GM19025 (cell line): ENCODE measurements around the gene VEGFA.

Experiments used
- ATAC-seq: cut with Tn5 transposase; IDR thresholded peaks from one replicate; pipeline ENCODE4 v1.9.1; 2021; ENCODE audit warnings: mild to moderate bottlenecking, low read depth, moderate library complexity; ENCODE audit not compliant: unreplicated experiment

VEGFA gene

DNA sequence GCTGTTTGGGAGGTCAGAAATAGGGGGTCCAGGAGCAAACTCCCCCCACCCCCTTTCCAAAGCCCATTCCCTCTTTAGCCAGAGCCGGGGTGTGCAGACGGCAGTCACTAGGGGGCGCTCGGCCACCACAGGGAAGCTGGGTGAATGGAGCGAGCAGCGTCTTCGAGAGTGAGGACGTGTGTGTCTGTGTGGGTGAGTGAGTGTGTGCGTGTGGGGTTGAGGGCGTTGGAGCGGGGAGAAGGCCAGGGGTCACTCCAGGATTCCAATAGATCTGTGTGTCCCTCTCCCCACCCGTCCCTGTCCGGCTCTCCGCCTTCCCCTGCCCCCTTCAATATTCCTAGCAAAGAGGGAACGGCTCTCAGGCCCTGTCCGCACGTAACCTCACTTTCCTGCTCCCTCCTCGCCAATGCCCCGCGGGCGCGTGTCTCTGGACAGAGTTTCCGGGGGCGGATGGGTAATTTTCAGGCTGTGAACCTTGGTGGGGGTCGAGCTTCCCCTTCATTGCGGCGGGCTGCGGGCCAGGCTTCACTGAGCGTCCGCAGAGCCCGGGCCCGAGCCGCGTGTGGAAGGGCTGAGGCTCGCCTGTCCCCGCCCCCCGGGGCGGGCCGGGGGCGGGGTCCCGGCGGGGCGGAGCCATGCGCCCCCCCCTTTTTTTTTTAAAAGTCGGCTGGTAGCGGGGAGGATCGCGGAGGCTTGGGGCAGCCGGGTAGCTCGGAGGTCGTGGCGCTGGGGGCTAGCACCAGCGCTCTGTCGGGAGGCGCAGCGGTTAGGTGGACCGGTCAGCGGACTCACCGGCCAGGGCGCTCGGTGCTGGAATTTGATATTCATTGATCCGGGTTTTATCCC, at the start of gene VEGFA:
VEGFA (plus strand) TSS at position 686 of the 846 bp plus-strand sequence.
- peak; percentile 46 for ATAC-seq

DNA sequence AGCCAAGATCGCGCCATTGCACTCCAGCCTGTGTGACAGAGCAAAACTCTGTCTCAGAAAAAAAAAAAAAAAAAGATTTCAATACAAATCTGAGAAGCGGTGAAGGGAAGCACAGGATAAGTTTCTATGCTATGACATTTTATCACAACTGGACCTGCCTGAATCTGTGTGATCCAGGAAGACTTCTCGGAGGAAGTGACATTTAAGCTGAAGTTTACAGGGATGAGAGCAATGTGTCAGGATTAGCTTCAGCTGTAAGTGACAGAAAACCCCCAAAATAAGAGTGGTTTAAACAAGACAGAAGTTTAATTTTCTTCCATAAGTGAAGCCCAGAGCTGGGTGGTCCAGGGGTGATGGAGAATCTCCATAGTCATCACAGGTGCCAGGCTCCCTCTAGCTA, 49.0 kb upstream of the VEGFA start:
- ATAC-seq: no peak

DNA sequence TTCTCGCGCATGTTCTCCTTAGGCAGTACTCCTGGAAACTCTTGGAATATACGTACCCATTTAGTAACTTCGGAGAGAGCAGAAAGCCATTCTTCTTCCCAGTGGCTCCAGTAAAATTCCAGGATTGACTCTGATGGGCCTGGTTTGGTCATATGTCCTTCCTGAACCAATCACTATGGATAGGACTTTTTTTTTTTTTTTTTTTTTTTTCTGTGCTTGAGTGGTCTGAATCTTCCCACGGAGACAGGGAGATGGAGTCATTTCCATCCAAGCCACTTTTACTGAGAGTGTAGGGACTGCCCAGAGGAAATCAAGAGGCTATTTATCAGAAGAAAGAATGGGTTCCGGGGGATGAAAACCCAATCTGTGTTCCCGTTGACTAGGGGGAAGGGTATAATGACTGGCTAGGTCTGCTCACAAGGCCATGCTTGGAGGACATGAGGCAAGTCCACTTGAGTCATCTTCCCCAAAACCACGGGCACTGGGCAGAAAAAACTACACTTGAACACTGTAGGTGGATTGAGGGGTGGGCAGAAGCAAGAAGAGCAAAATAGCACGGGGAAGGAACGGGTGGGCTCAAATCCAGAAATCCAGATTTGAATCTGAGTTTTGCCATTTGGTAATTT, 47.0 kb upstream of the VEGFA start:
- ATAC-seq: no peak

DNA sequence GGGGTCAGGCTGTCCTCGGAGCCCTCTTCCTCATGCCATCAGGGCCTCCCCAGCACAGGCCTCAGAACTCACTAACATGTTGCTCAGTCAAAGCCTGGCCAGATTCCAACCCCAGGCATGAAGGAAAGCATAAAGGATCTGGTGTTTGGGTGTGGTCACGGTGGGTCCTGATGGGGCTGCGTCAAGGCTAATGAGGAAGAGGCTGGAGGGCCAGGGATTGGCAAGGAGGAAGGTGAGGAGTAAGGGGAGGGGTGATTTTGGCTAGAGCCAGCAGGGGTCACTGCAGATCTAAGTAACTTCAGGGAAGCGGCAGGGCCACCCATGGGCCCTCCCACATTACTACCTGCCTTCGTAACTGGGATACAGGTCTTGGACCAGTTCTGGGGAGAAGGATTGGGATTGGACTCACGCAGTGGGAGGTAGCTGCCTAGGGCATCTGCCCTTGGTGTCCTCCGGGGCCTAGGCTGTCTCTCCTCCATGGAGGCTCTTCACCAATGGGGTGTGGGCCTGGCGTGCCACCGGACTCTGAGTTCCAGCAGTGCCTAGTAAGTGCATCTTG, 46.2 kb upstream of the VEGFA start:
- no peak for ATAC-seq

DNA sequence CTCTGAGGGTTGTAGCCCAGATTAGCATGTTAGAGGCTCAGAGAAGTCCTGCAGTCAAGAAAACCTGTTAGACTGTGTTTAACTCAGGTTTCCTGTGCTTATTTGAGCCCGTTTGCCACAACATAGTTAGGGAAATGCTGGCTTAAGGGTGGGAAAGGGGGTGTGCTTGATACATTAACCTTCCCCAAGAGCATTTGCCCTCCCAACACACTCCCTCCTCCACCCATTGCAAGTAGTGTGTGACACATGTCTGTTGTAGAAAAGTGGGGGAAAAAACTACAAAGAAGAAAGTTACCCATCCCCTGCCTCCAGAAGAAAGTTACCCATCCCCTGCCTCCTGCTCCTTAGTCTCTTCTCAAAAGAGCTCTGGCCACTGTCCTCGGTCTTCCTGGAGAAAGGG, 45.7 kb upstream of the VEGFA start:
- no peak for ATAC-seq

DNA sequence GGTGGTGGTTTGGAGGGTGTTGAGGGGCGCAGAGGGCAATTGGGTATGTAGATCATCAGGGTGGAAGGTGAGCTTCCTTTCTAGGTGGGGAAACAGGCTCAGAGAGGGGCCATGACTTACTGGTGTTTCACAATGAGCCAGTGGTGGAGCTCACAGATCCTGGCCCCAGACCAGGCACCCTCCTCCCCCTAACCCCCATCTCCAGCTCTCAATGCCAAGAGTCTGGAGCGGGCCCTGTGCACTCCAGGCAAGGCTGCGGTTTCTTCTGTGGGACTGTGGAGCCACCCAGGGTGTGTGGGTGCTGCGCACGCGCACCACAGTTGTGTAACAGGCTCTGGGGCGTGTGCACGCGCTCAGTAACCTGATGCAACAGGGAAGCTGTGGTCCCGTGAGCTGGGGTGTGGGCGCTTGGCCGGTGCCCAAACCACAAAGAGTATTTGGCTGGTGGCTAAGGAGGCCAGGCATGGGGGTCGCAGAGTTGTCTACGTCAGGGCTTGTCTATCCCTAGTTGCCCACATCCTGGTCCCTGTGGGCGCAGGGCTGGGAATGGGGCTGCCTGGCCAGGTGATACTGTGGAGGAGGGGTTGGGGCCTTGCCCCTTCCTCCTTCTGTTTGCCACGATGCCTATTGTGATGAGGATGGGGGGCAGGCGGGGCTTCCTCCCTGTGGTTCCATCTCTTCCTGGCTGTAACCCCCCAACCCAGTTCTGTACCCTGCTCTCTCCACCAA, 44.9 kb upstream of the VEGFA start:
- ATAC-seq: no peak

DNA sequence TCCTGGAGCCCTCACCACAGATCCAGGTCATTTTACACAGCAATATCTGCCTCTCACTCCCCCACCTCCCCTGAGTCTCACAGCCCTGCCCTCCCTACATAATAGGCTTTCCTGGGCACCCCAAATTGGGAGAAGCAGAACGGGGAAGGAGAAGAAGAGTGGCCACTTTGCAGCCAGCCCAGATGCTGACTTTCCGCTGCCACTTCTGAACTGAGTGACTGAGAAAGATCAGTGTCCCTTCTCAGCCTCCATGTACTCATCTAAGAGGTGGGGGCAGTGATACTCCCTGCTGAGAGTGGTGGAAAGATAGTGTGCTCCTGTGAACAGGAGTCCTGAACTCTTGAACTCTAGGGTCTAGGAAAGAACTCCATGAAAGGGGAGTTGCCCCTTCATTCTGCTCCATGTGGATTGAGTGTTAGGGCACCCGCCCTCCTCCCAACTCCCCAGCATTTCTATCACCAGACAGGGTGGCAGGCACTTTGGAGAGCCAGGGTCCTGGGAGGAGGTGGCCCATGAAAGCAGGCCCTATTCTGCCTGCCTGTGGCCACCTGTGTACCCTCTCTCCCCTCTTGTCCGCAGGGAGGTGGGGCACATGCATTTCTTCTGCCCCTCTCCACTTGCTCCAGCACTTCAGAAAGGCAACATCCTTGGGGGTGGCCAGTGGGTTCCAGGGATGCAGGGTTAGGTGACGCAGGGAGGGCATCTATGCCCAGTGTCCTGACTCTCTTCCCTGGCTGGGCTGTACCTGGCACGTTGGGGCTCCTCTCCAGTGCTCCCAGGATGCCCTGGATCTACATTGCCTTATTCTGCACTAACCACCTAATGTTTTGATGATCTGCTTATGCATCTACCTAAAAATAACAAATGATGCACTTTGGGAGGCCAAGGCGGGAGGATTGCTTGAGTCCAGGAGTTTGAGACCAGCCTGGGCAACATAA, 44.1 kb upstream of the VEGFA start:
- ATAC-seq: no peak

DNA sequence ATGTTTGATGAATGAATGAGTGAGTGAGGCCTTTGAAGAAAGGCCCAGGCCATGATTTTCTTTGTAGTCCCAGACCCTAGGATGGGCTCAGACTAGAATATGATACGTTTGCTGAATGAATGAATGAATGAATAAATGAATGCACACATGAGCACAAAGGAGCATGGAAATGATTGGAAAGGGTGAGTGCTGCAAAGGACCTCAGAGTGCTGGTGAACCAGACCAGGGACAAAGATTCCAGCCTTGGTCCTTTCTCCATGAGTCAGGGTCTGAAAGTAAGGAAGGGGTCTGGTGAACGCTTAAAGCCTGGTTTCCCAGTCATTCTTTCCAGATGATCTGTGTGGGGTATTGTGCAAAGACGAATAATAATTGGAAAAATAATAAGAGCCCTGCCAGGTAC, 42.4 kb upstream of the VEGFA start:
- ATAC-seq: no peak

DNA sequence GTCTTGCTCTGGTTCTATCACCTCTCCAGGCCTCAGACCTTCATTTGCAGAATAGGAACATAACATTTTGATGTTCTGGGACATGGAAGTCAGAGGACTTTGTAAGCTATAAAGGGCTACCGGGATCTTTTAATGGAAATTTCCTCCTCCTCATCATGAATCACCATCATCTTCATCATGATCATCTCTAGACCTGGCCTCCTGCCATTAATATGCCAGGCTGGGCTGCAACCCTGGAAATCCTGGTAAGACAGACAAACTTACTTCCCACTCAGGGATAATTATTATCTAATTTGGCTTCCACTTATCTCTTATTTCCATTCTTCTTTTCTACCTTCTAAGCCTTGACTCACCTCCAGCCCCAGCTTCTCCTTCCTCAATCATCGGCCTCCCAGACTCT, 41.4 kb upstream of the VEGFA start:
- no peak for ATAC-seq

DNA sequence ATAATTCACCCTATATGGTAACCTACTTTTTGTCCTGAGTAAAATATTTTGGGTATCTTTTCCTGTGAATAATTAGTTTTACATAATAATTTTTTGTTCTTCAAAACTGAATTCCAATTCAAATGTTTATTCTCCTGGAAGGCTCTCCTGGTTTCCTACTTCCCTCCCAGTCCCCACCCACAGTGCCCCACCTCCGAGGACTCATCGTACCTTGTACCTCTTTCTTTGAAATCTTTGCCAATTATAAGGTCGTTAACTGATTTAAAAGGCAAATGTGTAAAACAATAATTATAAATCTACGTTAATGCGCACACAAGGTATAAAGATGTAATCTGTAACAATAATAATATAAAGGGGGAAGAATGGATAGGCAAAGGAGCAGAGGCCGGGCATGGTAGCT, 40.5 kb upstream of the VEGFA start:
- no peak for ATAC-seq

DNA sequence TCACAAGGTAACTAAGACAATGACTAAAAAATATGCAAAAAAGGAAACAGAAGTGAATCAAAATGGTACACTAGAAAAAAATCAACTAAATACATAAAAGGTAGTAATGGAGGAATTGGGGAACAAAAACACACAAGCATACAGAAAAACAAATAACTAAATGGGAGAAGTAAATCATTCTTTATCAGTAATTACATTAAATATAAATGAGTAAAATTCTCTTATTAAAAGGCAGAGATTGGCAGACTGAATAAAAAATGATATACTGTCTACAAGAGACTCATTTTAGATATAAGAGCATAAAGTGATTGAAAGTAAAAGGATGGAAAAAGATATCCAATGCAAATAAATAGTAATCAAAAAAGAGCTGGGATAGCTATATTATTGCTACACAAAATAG, 39.4 kb upstream of the VEGFA start:
- ATAC-seq: no peak

DNA sequence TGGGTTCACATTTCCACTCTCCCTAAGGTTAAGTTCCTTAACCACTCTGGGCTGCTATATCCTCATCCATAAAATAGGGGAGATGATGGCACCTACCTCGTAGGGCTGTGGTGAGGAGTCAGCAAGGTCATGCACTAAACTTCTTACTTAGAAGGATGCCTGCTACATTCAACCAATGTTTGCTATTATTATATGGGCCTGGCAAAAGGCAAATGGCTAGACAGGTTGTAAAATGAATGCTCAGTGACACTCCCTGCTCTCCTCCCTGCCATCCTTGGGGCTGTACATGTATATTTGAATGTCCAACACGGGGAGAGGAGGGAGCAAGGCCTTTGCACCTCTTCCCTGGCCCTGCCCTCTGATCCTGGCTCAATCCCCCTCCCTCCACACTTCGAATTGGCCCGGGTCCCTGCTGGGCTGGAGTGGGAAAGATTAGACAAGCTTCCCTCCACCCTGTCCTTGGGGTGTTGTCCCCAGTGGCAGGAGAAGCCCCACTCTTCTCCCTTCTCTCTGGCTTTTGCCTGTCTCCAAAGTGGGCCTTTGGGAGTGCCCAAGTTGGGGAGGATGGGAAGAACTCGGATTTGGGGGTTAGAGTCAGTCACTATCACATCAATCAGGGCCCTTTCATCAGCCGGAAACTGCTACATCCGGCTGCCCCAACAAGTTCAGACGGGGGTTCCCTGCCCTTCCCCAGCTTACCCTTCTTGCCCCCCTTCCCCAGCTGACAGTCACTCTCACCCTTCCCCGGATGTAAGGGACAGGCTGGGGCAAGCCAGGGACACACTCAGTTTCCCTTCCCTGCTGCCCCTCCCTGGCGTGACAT, 36.3 kb upstream of the VEGFA start:
- ATAC-seq: no peak

DNA sequence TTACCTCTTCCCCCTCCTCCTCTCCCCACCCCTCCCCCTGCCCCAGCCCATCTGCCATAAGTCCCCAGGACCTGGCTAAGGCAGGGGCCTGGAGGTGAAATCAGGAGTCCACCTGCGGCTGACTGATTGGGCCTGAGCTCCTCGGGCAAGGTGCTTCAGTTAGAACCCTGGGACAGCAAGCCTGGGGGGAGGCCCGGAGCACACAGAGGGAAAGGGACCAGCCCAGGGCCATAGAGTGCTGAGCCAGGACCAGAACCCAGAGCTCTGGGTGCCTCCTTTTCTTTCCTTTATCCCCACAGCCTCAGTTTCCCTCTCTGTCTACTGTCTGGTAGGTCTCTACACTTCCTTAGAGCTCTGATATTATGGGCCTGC, 35.7 kb upstream of the VEGFA start:
- no peak for ATAC-seq

DNA sequence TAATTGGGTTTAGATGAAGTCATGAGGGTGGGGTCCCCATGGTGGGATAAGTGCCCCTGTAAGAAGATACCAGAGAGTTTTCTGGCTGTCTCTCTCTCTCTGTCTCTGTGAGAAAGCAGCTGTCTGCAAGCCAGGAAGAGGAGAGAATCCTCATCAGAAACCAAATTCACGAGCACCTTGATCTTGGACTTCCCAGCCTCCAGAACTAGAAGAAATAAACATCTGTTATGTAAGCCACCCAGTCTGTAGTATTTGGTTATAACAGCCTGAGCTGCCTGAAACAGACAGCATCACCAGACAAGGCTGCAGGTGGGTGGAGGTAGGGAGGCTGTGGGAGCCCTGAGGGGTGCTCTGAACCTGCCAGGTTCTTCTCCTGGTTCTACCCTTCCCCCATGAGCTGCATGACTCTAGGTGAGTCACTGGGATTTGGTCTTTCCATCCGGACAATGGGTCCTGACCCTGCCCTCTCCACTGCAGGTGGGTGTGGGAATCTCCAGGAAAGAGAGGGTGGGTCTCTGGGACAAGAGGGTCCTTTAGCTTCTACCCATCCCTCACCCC, 34.3 kb upstream of the VEGFA start:
- ATAC-seq: no peak

DNA sequence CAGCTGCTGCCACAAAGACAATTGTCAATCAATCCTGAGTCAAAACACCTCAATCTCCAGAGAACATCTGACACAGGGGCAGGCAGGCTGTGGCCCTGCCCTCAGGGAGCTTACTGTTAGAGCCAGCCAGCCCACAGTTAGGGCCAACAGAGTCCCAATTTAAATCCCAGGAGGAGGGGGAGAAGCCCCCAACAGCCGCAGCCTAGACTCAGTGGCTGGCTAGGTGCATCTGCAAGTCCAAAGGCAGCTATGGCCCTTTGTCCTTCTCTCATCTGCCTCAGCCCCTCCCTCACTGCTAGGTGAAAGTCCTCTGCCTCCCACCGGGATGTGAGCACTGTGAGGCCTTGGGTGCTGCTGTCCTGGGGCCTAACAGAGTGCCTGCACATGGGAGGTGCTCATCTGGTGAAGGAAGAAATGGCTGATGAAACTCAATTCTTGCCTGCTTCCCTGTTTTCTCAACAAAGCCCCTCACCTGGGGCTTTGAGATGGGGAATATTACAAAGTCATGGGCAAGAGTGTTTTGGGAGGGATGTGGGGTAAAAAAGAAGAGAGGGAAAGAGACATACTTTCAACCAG, 33.7 kb upstream of the VEGFA start:
- no peak for ATAC-seq

DNA sequence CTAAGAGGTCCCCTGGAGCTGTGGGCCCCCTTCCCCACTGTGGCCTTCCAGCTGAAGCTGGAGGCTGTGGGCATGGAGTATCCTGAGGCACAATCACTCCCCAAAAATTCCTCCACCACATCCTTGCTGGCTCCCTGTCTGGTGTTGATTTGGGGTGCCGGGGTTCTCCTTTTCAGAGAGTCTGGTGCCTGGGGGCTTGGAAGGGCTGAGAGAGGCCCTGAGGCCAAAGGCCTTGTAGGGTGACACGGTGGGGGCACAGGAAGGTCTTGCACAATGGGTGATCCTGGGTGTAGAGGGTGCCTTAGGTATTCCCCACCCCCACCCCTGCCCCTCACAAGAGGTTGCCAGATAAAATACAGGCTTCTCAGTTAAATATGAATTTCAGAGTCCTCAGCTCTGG, 33.2 kb upstream of the VEGFA start:
- no peak for ATAC-seq

DNA sequence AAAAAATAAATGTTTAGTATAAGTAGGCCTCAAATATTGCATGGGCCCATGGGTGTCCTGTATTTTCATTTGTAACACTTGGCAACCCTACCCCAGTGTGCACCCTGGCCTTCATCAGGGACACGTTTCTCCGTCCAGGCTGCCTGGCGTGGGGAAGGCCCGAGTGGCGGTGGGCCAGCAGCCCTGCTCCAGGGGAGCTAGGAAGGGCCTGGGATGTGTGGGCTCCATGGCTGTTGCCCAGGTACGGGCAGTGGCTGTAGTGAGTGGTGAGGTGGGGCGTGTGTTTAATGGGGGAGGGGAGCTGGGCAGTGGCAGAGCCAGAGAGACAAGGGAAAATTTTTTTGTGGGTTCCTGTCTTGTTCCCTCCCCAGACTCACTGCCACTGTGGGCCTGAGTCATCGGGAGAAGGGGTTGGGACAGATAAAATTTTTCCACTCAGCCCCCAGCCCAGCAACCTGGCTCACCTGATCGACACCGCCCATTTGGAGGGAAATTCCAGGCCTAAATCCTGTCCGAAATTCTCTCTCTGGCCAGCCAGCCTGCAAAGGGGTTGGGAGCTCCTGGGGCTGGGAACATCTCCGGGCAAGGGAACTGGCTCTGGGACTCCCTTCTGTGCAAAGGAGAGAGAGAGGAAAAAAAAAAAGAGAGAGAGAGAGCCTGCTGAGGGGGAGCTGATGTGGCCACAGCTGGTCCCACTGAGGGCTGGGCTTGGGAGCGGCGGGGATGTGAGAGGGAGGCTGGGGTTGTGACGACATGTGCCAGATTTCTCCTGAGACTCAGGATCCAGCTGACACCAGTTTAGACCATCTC, 32.5 kb upstream of the VEGFA start:
- ATAC-seq: no peak

DNA sequence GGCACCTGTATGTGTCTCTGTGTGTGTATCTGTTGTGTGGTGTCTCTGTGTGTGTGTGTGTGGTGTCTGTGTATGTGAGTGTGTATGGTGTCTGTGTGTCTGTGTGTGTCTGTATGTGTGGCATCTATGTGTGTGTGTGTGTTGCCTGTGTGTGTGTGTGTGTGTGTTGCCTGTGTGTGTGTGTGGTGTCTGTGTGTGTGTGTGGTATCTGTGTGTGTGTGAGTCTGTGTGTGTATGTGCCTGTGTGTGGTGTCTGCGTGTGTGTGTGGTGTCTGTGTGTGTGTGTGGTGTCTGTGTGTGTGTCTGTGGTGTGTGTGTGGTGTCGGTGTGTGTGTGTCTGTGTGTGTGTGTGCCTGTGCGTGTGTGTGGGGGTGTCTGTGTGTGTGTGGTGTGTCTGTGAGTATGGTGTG, 31.7 kb upstream of the VEGFA start:
- ATAC-seq: no peak
